Measurements from ENCODE around the gene RASSF1.
A peak's percentile ranks its signal among the peaks of the same experiment; 100 is the strongest.

The RASSF1 gene

DNA sequence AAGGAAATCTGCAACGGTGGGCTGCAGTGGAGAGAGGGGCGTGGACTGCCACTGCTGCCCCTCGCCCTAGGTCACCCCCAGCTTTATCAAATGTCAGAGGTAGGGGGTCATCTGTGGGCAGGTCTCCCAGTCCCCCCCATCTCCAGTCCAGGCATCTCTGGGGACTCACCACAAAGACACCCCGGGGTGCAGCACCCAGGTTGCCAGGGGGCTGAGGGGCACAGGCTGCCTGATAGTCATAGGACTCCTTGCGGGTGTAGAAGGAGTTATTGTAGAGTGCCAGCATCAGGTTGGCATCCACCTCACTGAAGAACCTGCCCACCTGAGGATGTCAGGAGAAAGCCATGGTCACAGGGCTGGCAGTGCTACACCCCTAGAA, 25.2 kb upstream of the RASSF1 start:
- no peak for DNase-seq

DNA sequence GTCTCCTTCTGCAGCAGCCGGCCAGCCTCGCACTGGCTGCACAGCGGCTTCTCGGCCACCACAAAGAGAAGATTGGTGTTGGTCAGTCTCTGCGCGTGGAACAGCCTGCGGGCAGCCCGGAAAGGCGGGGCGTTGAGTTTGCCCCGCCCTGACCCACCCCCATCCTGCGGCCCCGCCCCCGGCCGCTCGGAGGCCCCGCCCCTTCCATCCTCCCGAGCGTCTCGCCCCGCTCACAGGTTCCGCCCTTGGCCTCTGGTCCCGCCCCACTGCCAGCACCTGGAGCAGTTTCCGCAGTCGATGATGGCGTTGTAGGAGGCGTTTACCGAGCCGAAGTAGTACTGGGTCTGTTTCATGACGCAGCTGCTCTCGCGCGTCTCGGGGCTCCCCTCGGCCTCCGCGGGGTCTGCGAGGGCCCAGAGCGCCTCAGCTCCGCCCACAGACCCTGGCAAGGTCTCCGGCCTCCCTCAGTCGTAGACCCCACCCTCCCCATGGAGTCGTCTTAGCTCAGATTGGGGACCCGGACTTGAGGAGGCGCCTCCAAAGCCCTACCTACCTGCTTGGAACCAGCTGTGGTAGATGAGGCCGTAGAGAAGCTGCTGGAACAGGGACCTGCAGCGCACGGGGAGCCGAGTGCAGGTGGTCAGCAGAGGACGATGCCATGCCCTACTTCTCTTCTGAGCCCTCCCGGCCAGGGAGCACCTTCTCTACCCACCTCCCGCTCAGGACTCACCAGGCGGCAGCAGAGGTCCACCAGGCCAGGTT, 24.6 kb upstream of the RASSF1 start:
- peak; percentile 70 to 91 (median 82) for DNase-seq

DNA sequence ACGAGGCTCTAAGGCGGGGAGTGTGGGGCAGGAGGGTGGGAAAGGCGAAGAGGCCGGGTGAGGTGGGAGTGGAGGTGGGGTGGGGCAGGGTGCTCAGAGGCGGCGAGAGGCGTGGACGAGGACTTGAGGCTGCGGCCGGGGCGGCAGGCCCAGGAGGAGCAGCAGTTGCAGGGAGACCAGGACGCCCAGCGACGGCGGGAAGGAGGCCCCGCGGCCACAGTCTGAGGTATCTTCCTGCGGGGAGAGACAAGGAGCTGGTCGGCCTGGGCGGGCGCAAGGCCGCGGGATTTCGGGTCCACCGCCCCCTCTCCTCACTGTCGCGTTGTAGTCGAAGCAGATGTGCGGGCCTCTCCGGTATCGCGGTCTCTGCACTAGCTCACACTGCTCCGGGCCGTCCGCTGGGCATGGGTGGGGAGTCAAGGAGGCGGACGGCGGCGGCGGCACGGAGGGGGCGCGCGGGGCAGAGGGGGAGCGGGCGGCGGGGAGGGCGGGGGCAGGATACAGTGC, 24.0 kb upstream of the RASSF1 start:
- DNase-seq, result no peak

DNA sequence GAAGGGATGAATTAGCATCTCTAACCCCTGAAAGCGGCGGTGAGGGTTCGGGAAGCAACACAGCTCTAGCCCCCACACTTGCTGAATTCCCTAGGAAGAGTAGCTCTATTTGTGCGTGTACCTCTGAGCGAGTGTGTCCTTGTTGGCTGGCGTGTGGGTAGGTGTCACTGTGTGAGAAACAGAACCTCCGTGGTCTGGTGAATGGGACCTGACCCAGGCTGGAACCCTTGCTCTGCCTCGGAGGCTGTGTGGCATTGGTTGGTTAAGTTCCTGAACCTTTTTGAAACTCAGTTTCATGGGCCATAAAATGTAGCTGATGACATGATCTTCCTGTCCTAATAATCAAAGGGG, 19.1 kb upstream of the RASSF1 start:
- DNase-seq, result no peak

DNA sequence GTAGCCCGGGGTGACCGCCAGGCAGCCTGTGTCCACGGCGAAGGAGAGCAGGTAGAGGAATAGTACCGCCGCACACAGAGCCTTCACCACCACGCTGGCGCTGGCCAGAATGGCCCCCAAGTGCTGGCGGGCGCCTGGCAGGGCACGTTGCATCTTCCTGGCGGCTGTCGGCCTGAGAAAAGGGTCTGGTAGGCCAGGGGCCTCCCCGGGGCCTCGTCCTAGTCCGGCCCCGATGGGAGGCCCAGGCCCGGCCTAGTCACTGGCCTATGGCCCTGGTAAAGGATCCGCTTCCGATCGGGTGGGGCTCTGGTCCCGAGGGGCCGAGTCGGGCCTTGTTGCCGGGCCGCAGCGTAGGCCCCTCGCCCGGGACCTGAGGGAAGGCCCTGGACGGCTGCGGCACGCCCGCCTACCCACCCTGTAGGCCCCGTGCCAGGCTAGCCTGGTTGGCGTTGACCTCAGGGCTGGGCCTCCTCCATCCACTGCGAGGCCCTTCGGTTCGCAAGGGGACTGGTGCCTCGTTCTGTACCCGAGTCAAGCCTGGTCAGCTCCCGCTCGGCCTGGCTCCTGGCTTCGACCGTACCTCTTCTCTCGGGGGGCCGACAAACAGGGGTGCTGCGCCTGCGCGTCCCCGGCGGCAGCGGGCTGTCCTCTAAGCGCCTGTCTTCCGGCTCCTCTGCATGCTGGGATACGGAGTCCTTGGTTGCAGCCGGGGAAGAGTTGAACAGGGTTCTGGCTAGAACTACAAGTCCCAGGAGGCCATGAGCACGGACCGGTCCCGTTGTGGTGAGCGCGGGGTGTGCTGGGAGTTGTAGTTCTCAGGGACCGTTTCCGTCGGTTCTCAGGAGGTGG, 18.5 kb upstream of the RASSF1 start, which contains the start of gene TMEM115:
Gene TMEM115, minus strand, starts transcription at position 611 of the 849 bp plus-strand sequence. Its CDS starts 458 bp downstream, at position 153.
- DNase-seq, result peak; percentile 95 to 98 (median 98)

DNA sequence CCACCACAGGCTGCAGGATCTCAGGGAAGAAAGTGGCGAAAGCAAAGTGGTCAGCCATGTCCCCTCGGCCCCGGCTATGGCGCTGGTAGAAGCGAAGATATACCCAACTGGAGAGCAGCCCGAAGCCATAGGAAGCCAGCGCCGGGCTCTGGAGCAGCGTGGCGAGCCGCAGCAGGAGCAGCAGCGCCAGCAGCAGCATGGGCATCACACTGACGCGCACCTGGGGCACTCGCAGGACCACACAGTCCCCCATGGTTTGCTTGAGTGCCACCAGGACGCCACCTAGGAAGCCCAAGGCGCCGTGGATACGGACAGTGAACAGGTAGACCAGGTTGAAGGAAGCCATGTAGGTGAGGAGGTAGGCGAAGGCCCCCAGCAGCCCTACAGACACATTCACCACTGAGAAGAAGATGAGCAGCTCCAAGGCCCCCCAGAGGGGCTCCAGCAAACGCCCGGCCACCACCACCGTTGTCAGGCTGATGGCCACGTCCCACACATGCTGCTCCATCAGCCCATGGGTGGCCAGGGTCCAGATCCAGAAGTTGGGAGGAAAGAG, 17.8 kb upstream of the RASSF1 start:
- no peak for DNase-seq

DNA sequence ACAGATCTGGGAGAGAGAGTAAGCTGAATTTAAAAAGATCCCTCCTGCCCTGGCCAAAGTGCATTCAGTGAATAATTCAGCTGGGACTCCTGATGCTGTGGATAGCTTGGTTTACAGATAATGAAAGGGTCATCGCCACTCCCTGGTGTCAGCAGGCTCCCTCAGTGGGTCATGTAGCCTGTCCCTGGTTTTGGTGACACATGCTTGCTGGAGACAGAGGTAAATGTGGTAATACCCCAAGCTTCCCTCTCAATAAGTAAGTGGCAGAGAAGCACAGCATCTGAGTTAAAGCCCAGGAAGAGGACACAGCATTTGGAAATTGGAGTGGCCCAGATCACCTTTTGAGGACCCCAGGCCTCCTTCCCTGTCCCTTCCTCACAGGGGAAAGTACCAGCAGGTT, 16.8 kb upstream of the RASSF1 start:
- DNase-seq, result peak in 2 of 4 experiments; percentile 31 to 52

DNA sequence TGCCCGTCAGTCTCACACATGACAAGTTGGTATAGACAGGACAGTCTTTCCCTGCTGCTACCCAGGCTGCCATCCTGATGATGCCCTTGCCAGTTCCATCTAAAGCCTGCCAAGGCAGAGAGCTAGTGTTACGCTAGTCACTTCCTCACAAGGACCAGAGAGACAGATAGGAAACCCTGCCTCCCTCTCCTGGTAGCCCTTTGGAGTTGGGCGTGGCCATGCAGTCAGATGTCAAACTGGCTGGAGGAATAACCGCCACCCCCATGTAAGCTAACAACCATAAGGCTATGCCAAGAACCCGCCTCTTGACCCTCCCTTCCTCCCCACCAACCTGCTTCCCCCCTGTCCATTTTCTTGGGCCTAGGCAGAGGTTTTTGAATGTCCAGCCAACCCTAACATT, 15.9 kb upstream of the RASSF1 start:
- peak; percentile 32 to 66 (median 64) for DNase-seq

DNA sequence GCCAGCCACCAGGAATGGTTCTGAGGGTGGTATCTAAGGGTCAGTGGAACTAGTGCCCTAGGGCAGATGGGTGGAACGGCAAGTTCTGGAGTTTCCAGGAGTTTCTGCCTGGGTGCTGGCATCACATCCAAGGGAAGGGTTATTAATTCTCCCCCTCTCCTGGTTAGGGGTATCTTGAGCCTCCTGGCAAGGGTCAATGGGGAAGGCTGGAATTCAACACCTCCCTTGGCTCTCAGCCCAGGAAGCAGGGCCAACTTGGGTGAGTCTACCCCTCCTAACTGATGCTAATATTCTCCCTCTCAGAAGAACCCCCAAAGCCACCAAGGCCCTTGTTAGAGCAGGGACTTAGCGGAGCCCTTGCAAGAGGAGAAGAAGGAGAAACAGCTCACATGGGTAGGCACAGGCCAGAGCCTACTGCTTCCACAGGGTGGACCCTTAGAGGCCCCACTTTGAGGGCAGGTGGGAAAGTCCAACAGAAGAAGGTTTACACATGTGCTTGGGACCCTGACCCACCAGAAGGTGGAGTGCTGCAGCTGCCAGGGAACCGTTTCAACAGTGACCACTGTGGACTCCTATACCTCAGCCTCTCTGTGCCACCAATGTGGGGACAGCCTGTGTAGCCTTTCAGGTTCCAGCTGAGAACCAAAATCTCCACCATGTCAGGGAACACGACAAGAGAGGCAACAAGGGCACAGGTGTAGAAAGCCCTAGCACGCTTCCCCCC, 15.4 kb upstream of the RASSF1 start:
- no peak for DNase-seq

DNA sequence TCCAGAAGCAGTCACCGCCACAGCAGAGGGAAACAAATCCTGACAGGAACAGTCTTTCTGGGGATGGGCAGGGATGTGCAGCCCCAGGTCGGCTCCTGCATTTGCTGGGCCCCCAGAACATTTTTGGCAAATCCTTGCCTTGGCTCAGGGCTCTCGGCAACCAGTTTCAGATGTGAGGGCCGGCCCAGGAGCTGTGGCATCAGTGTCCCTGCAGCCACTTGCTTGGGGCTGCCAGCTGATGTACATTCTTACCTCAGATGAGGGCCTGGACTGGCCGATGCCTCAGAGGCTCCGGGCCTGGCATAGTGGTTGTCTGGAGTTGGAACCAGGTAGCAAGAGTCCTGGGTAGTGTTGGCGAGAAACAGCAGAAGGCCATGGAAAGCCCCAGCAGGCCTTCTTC, 14.2 kb upstream of the RASSF1 start:
- DNase-seq, result no peak

DNA sequence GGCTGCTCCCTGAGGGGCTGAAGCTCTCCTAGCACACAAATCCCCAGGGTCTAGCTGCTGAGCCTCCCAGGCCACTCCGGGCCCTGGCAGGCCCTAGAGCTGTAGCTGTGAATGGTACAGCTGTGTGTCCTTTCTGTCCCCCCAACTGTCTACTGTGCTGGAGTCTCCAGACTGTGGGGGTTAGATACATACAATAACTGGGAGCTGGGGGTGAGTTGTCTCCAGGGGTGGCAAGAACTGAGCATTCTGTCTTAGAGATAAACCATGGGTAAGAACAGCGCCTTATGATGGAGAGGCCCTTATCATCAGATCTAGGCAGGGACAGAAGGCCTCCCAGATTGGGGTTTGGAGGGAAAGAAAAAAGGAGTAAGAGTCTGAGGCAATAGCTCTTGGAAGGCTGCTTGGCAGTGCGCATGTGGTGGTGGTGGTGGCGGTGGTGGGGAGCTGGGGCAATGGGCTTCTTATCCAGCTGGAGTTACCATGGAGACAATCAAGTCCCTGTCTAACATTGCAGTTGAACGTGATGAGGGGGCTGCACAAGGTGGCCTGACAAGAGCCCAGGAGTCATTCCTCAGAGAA, 13.6 kb upstream of the RASSF1 start:
- no peak for DNase-seq

DNA sequence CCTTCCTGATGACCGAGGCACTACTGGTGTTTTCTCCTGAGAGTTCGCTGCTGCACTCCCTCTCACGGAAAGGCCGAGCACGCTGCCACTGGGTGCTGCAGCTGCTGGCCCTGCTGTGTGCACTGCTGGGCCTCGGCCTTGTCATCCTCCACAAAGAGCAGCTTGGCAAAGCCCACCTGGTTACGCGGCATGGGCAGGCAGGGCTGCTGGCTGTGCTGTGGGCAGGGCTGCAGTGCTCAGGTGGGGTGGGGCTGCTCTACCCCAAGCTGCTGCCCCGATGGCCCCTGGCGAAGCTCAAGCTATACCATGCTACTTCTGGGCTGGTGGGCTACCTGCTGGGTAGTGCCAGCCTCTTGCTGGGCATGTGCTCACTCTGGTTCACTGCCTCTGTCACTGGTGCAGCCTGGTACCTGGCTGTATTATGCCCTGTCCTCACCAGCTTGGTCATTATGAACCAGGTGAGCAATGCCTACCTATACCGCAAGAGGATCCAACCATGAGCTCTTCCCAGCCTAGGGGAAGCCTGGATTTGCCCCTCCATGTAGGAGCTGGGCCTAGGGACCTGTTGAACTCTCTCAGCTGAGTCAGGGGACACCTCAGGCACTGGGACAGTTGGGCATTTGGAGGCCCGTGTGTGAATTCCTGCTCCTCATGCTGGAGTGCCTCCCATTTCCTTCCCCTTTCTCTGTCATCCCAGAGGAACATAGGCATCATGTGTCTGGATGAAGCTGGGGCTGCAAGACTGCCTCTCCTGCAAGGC, 12.8 kb upstream of the RASSF1 start:
- DNase-seq, result no peak

DNA sequence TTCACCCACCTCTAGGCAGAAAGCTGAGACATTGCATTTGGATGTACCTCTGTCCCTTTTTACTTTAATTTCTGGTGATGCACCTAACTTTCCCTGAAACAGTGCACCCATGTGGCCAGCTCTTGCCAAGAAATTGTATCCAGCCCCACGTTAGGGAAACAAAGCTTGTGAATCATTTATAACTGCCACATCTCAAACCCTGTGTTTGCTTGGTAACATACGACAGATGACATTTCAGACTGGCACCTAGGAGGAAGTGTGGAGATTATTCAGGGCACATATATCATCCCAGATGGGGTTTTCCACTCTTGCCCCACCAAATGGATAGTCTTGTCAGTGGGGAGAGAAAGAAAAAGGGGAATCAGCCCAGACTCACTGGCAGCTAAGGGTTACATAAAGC, 12.1 kb upstream of the RASSF1 start:
- peak; percentile 43 to 72 (median 50) for DNase-seq

DNA sequence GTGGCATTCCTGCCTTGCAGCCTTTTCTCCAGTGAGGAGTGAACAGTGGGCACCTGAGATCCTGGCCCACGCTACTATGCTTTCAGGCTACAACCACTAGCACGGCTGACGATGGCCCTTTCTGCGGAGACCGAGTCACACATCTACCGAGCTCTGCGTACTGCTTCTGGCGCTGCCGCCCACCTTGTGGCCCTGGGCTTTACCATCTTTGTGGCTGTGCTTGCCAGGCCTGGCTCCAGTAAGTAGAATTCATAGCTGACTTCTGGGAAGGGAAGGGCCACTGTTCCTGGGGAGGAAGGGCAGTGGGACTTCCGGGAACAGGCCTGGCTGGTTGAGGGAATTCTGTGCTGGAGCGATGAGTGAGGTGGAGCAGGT, 10.7 kb upstream of the RASSF1 start:
- DNase-seq, result no peak

DNA sequence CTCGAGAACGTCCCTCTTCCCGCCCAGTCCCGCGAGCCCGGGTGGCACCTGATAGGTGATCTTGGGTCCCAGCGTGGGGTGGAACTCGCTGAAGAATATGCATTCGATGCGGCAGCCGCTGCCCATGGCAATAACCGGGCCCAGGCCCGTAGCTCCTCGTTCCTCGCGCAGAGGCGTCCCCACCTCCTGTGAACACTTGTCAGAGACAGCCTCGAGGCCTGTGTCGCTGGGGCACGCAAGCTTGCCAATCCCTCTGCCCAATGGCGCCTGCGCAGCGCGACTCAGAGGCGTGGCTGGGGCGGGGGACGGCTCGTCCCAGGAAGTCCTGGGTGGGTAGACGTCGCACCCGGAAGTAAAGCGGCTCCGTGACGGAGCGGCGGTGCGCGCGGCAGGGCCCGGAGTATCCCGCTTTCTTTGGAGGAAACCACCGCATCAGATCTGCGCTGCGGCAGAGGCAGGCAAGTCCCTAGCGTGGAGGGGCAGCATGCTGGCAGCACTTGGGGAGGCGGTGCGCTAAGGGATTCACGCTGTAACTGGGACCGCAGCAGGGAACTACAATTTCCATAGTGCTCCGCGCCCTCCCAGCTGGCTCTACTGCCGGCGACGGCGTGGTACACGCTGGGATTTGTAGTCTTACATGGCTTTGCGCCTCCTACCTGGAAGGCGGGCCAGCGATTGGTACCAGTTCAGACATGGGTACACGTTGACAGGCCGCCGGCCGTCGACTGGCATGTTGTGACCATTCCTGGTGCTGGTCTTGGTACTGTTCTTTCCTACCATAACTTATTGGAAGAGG, 10.1 kb upstream of the RASSF1 start, which contains the start of the genes CYB561D2 and NPRL2:
Gene CYB561D2, plus strand, starts transcription at position 336 of the 796 bp plus-strand sequence. CDS start 572 bp downstream, outside the sequence.
Gene NPRL2, minus strand, starts transcription at position 249 of the 796 bp plus-strand sequence. Its CDS starts 123 bp downstream, at position 126.
- DNase-seq, result peak; percentile 97 to 98 (median 98)

DNA sequence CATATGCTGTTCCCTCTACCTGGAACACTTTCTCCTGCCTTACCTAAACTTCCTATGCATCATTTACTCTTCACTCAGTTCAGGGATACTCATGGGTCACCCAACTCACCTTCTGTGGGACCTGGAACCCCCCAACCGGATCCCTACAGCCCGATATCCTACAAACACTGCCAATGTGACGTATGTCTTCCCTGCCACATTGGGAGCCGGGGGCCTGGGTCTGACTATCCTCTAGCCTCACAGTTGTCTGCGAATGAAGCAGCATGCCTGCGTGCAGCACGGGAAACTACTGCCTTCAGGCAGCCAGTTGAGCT, 9.5 kb upstream of the RASSF1 start:
- no peak for DNase-seq

DNA sequence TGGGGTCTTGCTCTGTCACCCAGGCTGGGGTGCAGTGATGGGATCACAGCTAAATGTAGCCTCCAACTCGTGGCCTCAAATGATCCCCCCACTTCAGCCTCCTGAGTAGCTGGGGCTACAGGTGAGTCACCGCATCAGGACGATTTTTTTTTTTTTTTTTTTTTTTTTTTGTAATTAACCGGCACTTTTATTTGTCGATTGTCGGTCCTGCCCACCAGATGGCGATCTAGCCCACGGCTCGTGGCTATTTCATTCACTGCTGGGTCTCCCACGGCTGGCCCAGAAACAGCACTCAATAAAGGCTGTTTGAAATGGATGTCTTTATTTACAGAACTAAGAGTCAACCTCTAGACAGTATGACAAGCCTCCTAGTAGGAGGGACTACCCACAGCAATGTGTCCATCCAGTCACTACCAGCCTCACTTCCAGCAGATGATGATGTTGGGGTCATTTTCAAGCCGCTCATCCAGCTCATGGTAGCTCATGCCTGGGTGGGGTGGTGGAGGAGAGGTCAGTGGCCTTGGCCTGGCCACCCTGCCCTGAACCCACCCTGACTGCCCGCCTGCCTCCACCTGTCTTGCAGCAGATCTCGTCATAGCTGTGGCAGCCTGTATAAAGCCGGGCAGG, 6.7 kb upstream of the RASSF1 start:
- DNase-seq, result peak; percentile 79 to 86 (median 82)

DNA sequence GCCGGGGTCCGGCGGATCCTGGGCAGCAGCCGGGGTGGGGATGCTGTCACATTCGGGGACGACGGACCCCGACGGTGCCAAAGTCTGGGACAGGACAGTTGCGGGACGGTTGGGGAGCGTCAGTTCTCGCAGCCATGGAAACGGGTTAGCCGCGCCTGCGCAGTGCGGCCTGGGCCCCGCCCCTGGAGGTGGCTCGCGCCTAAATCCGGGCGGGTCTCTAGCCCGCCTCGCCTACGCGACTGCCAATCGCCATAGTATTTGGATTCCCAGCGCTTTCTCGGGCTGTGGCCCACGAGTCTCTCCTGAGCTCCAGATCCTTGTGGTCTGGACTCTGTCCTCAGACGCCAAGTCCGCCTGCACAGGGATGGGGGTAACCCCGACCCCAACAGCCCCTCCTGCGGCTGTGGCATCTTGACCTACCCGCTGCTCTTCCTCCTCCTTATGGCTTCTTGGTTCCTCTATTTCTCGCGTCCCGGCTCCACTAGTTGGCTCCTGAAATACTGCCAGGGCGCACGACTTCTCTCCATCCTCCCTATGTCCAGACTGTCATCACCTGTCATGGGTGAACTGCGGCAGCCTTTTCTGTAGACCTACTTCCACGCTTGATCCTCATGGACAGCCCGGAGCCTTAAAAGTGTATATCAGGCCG, 5.1 kb upstream of the RASSF1 start, which contains the start of gene ZMYND10:
Gene ZMYND10, minus strand, starts transcription at position 147 of the 649 bp plus-strand sequence. CDS start 153 bp downstream, outside the sequence.
- peak; percentile 81 to 93 (median 87) for DNase-seq

DNA sequence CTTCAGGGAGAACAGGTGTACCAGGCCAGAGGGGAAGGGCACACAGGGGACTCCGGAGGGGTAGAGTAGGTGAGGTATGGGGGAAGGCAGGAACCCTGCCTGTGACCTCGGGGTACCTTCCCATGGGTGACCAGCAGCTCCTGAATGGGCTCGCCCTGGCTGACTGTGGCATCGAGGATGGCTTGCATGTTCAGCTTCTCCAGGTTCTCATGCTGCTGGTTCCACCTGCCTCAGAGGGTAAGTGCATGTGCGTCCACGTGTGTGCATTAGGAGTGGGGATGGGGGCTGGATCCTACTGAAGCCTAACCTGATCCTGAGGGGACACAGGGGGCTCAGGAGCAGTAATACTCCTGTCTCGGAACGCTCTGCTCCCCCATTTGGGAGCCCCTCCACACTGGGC, 4.4 kb upstream of the RASSF1 start:
- DNase-seq, result no peak
